ENCODE data around the gene EPM2A. TPM values are rescaled to one million over a fixed set of nuclear protein-coding genes. Genes with fewer than 3 reads are reported as not detected.

EPM2A gene
- total and polyA plus RNA-seq, 2 donors (not counting 1 experiment from before 2014, with no cell fraction given), result 4.1 to 8.3 TPM

GRCh38 chr6:145688493-145688905, 46.8 kb downstream of the EPM2A start:
- peak; percentile 77 to 88 for DNase-seq (ENCODE audit: low read depth in 2 of 2)
- Histone ChIP-seq H3K4me3 (replicated peaks in 1 of 4; ENCODE audit: control extremely low read depth in 1 of 4, insufficient read depth in 1 of 4, low read depth in 3 of 4, low read length in 4 of 4) (no peak overlapping the region), H3K9ac (ENCODE audit: insufficient read depth, low read length) (no peak overlapping the region), H3K4me1 (ENCODE audit: control insufficient read depth, extremely low read depth, insufficient read depth, low read length) (peaks cover 2% of the 10 kb centered on the region), H2AFZ (ENCODE audit: low read length) (no peak overlapping the region), H3K27me3 (ENCODE audit: control insufficient read depth, insufficient read depth, low read length) (no peaks in the 10 kb centered on the region), H3K9me3 (ENCODE audit: control insufficient read depth, insufficient read depth, low read depth, low read length) (no peaks in the 10 kb centered on the region), H3K4me2 (ENCODE audit: extremely low read depth, insufficient read depth, low read length) (peak overlapping the region; percentile 15), H3K27ac (ENCODE audit: insufficient read depth, low read length) (no peak overlapping the region), H3K79me2 (ENCODE audit: control insufficient read depth, insufficient read depth, low read length) (no peaks in the 10 kb centered on the region), H3K36me3 (ENCODE audit: control insufficient read depth, insufficient read depth, low read length) (no peaks in the 10 kb centered on the region), H4K20me1 (ENCODE audit: control insufficient read depth, extremely low read depth, insufficient read depth, low read length) (no peaks in the 10 kb centered on the region)
- TF ChIP-seq EZH2 (IDR thresholded peaks at IDR 0.05; ENCODE audit: low read length, missing control alignments) (no peak), CTCF (conservative IDR thresholded peaks at IDR 0.05 in 1 of 2, IDR thresholded peaks at IDR 0.05 in 1 of 2; ENCODE audit: low read depth in 1 of 2, low read length in 2 of 2) (no peak)

- H3K9me3 ChIP-seq (ENCODE audit: control insufficient read depth, insufficient read depth, low read depth, low read length), result no peaks in the 10 kb centered on the region
- no peak for DNase-seq (ENCODE audit: low read depth in 2 of 2)
- H3K4me1 ChIP-seq (ENCODE audit: control insufficient read depth, extremely low read depth, insufficient read depth, low read length), result peaks cover 2% of the 10 kb centered on the region
- no peak overlapping the region for H2AFZ ChIP-seq (ENCODE audit: low read length)
- H3K4me3 ChIP-seq (replicated peaks in 1 of 4; ENCODE audit: control extremely low read depth in 1 of 4, insufficient read depth in 1 of 4, low read depth in 3 of 4, low read length in 4 of 4), result no peak overlapping the region
- H3K79me2 ChIP-seq (ENCODE audit: control insufficient read depth, insufficient read depth, low read length), result no peaks in the 10 kb centered on the region
- no peak for TF ChIP-seq EZH2 (IDR thresholded peaks at IDR 0.05; ENCODE audit: low read length, missing control alignments)
- H3K9ac ChIP-seq (ENCODE audit: insufficient read depth, low read length), result no peak overlapping the region
- no peaks in the 10 kb centered on the region for H3K27me3 ChIP-seq (ENCODE audit: control insufficient read depth, insufficient read depth, low read length)
- no peak overlapping the region for H3K4me2 ChIP-seq (ENCODE audit: extremely low read depth, insufficient read depth, low read length)
- H4K20me1 ChIP-seq (ENCODE audit: control insufficient read depth, extremely low read depth, insufficient read depth, low read length), result no peaks in the 10 kb centered on the region
- H3K36me3 ChIP-seq (ENCODE audit: control insufficient read depth, insufficient read depth, low read length), result no peaks in the 10 kb centered on the region
- no peak overlapping the region for H3K27ac ChIP-seq (ENCODE audit: insufficient read depth, low read length)
These were observed 49.4 kb downstream of the EPM2A start for GRCh38 chr6:145685932-145686331.

DNA sequence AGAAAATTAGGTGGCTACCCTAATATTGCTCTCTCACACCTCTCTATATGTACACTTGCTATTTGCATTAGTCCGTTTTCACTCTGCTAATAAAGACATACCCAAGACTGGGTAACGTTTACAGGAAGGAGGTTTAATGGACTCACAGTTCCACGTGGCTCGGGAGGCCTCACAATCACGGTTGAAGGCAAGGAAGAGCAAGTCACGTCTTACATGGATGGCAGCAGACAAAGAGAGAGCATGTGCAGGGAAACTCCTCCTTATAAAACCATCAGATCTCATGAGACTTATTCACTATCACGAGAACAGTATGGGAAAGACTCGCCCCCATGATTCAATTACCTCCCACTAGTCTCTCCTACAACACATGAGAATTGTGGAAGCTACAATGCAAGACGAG, 53.4 kb downstream of the EPM2A start:
- Histone ChIP-seq H3K27me3 (ENCODE audit: control insufficient read depth, insufficient read depth, low read length) (no peaks in the 10 kb centered on the region), H3K4me3 (replicated peaks in 1 of 4; ENCODE audit: control extremely low read depth in 1 of 4, insufficient read depth in 1 of 4, low read depth in 3 of 4, low read length in 4 of 4) (no peak overlapping the region), H3K9me3 (ENCODE audit: control insufficient read depth, insufficient read depth, low read depth, low read length) (no peaks in the 10 kb centered on the region), H2AFZ (ENCODE audit: low read length) (no peak overlapping the region), H3K4me1 (ENCODE audit: control insufficient read depth, extremely low read depth, insufficient read depth, low read length) (no peaks in the 10 kb centered on the region), H3K9ac (ENCODE audit: insufficient read depth, low read length) (no peak overlapping the region), H3K36me3 (ENCODE audit: control insufficient read depth, insufficient read depth, low read length) (no peaks in the 10 kb centered on the region), H3K27ac (ENCODE audit: insufficient read depth, low read length) (no peak overlapping the region), H3K79me2 (ENCODE audit: control insufficient read depth, insufficient read depth, low read length) (no peaks in the 10 kb centered on the region), H4K20me1 (ENCODE audit: control insufficient read depth, extremely low read depth, insufficient read depth, low read length) (no peaks in the 10 kb centered on the region), H3K4me2 (ENCODE audit: extremely low read depth, insufficient read depth, low read length) (no peak overlapping the region)
- no peak for DNase-seq (ENCODE audit: low read depth in 2 of 2)
- TF ChIP-seq CTCF (conservative IDR thresholded peaks at IDR 0.05 in 1 of 2, IDR thresholded peaks at IDR 0.05 in 1 of 2; ENCODE audit: low read depth in 1 of 2, low read length in 2 of 2), result no peak
- TF ChIP-seq EZH2 (IDR thresholded peaks at IDR 0.05; ENCODE audit: low read length, missing control alignments), result no peak
